ENCODE data around the gene PTPDC1. TPM values are rescaled to one million over a fixed set of nuclear protein-coding genes. Genes with fewer than 3 reads are reported as not detected.
A peak's percentile ranks its signal among the peaks of the same experiment; 100 is the strongest.

PTPDC1 gene
- total and polyA plus RNA-seq, 4 donors, result 0.45 to 5.1 (median 1.1) TPM

GRCh38 chr9:94140418-94140780, 56.1 kb downstream of the PTPDC1 start (continued):
- no peak for TF ChIP-seq ZBTB33 (IDR thresholded peaks at IDR 0.05)

GRCh38 chr9:94140791-94141790, 56.8 kb downstream of the PTPDC1 start:
- H3K9ac ChIP-seq (ENCODE audit: low read depth in 1 of 2, low read length in 2 of 2), result no peak overlapping the region
- 82% methylated on average over 13 of the region's 13 CpGs for WGBS
- DNase-seq (ENCODE audit: low spot score), result no peak
- TF ChIP-seq YY1 (IDR thresholded peaks at IDR 0.05) (no peak), RXRA (IDR thresholded peaks at IDR 0.05) (peak; percentile 53 to 58), NR2F2 (IDR thresholded peaks at IDR 0.05) (peak; percentile 85), SP1 (IDR thresholded peaks at IDR 0.05) (peak; percentile 19)
- H3K27me3 ChIP-seq (ENCODE audit: control insufficient read depth in 4 of 4, insufficient read depth in 4 of 4, low read length in 3 of 4), result no peaks in the 10 kb centered on the region
- no peaks in the 10 kb centered on the region for H3K36me3 ChIP-seq (ENCODE audit: control insufficient read depth in 4 of 4, insufficient read depth in 3 of 4, low read depth in 1 of 4, low read length in 3 of 4)
- H3K27ac ChIP-seq (ENCODE audit: low read depth in 1 of 2, low read length in 2 of 2), result no peak overlapping the region
- H3K4me3 ChIP-seq (ENCODE audit: low read depth in 1 of 3, low read length in 3 of 3), result no peak overlapping the region
- H3K9me3 ChIP-seq (ENCODE audit: control insufficient read depth in 4 of 4, low read length in 3 of 4), result no peaks in the 10 kb centered on the region
- H3K4me1 ChIP-seq (ENCODE audit: control insufficient read depth in 4 of 4, insufficient read depth in 4 of 4, low read length in 3 of 4), result no peaks in the 10 kb centered on the region

DNA sequence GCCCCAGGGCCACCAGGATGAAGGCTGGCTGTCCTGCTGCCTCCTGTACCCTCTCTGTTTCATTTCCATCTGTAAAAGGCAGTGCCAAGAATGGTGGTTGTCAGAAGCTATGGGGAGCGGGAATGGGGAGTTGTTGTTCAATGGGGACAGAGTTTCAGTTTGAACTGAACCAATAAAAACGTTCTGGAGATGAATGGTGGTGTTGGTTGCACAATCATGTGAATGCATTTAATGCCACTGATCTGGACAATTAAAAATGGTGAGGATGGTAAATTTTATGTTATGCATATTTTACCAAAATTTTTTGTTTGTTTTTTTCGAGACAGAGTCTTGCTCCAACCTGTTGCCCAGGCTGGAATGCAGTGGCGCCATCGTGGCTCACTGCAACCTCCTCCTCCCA, 58.1 kb downstream of the PTPDC1 start:
- 85% methylated on average over 5 of the region's 5 CpGs for WGBS
- Histone ChIP-seq H3K27me3 (ENCODE audit: control insufficient read depth in 4 of 4, insufficient read depth in 4 of 4, low read length in 3 of 4) (no peaks in the 10 kb centered on the region), H3K27ac (ENCODE audit: low read depth in 1 of 2, low read length in 2 of 2) (no peak overlapping the region), H3K4me3 (ENCODE audit: low read depth in 1 of 3, low read length in 3 of 3) (no peak overlapping the region), H3K9me3 (ENCODE audit: control insufficient read depth in 4 of 4, low read length in 3 of 4) (no peaks in the 10 kb centered on the region), H3K4me1 (ENCODE audit: control insufficient read depth in 4 of 4, insufficient read depth in 4 of 4, low read length in 3 of 4) (no peaks in the 10 kb centered on the region), H3K36me3 (ENCODE audit: control insufficient read depth in 4 of 4, insufficient read depth in 3 of 4, low read depth in 1 of 4, low read length in 3 of 4) (no peaks in the 10 kb centered on the region), H3K9ac (ENCODE audit: low read depth in 1 of 2, low read length in 2 of 2) (no peak overlapping the region)
- no peak for DNase-seq (ENCODE audit: low spot score)
- TF ChIP-seq SP1 (IDR thresholded peaks at IDR 0.05) (no peak), FOXA1 (IDR thresholded peaks at IDR 0.05) (no peak), REST (IDR thresholded peaks at IDR 0.05) (no peak), ATF3 (IDR thresholded peaks at IDR 0.05) (no peak), YY1 (IDR thresholded peaks at IDR 0.05) (no peak), RAD21 (IDR thresholded peaks at IDR 0.05) (no peak), TAF1 (conservative IDR thresholded peaks at IDR 0.05) (no peak), ZBTB33 (IDR thresholded peaks at IDR 0.05) (no peak), CTCF (IDR thresholded peaks at IDR 0.05; ENCODE audit: low read depth, low read length, missing input control) (no peak), JUND (IDR thresholded peaks at IDR 0.05) (no peak), EGR1 (IDR thresholded peaks at IDR 0.05; ENCODE audit: low read depth in 2 of 2) (no peak), FOXA2 (IDR thresholded peaks at IDR 0.05) (no peak), HNF4G (IDR thresholded peaks at IDR 0.05) (no peak)
- TF ChIP-seq, protein P1, sequence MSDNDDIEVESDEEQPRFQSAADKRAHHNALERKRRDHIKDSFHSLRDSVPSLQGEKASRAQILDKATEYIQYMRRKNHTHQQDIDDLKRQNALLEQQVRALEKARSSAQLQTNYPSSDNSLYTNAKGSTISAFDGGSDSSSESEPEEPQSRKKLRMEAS (IDR thresholded peaks at IDR 0.05), result no peak
